NCI-H187 treated with DMSO at 0.1 percent for 48 hours (cell line): ENCODE measurements around the gene SKIDA1.

Source experiments
- DNase-seq: peaks from one replicate; lab custom pipeline; 2025; lab: John Stamatoyannopoulos, UW

SKIDA1 gene

DNA sequence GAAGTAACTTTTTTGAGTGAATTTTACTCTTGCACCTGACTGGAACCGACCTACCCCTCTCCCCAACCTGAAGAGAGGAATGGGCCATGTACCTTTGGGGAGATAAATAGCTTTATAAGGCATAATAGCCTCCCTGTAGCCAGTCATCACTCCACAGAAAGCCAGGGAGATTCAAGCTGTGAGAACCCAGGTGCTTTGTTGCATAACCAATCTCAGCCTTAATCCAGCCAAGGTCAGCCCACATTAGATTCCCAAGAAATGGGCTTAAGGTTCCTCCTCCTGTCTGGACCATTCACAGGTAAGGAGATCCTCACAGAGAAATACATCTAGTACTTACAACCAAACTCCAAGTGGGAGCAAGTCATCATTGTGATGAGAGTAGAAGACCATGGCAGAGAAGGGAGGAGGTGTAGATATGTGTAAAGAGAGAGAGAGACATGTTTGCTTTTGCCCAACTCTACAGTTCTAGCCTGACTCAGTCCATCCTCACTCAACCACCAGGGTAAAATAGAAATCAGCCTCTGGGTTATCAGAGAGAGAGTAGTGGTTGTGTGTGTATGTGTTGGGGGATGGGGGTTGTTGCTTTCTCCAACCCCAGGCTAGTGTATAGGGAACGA, 23.6 kb downstream of the SKIDA1 start:
- DNase-seq: no peak

DNA sequence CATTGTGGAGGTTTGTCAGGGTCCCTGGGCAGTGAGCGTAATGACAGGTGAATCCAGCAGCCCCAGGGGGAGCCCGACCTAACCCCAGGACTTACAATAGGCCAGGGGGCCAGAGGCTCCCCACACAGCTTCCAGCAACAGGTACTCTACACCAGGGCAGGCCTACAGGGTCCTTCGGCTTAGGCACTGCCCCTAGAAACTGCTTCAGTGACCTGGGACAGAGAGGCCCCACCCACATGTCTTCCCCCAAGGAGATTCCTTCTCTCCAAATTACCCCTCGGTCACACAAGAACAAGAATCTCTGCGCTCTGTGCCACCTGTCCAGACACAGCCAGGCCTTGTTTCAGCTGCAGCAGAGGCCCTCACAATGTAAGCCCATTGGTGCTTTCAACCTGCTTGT, 24.4 kb downstream of the SKIDA1 start:
- DNase-seq: no peak

- DNase-seq: no peak
Observed at GRCh38 chr10:21500578-21500910, 24.9 kb downstream of the SKIDA1 start.

DNA sequence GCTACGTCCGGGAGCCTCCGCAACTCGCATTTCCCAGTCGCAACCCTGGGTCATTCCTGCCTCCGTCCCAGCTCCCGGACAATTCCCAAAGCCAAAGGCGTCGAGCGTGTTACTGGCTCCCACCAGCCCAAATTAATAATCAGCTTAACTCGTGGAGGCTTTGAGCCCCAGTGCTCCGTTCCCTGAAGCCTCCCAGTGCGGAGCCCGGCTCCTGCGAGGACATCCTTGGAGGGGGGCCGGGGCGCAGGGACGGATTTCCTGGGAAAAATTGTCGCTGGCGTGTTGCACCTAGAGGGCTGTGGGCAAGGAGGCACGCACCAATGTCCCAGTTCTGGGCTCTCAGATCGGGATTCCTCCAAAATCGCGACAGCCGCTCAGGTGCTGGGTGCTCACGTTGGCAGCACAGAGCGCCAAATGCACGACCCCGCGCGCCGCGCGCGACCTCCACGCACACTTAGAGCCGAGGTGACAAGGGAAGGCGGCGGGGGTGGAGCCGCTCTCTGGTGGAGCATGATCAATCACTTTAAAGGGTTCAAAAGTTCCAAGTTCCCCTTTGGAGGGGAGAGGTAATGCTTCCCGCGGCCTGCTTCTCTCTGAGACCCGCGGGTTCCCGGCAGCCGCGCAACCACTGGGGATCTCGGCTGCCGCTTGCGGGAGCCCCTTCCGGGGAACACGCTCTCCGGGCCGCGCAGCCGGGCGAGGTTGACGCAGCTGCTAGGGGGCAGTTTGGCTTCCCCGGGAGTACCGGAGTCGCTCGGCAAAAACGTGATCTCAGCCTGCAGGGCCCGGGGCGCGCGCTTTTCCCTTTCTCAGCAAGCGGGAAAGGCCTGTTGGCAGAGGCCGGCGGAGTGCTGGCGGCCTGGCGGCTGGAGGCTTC, 25.5 kb downstream of the SKIDA1 start:
- no peak for DNase-seq

GRCh38 chr10:21498986-21499385, 26.5 kb downstream of the SKIDA1 start:
- DNase-seq: no peak

- no peak for DNase-seq
Observed at GRCh38 chr10:21498377-21498776, 27.1 kb downstream of the SKIDA1 start.

GRCh38 chr10:21497177-21497807, 28.2 kb downstream of the SKIDA1 start:
- no peak for DNase-seq

- DNase-seq: no peak
Observed at GRCh38 chr10:21496343-21497176, 28.9 kb downstream of the SKIDA1 start.

GRCh38 chr10:21495752-21496342, 29.6 kb downstream of the SKIDA1 start:
- DNase-seq: peak; percentile 10

- DNase-seq: no peak
Observed at GRCh38 chr10:21495002-21495751, 30.3 kb downstream of the SKIDA1 start.

- no peak for DNase-seq
Observed at GRCh38 chr10:21494191-21495001, 31.1 kb downstream of the SKIDA1 start.

DNA sequence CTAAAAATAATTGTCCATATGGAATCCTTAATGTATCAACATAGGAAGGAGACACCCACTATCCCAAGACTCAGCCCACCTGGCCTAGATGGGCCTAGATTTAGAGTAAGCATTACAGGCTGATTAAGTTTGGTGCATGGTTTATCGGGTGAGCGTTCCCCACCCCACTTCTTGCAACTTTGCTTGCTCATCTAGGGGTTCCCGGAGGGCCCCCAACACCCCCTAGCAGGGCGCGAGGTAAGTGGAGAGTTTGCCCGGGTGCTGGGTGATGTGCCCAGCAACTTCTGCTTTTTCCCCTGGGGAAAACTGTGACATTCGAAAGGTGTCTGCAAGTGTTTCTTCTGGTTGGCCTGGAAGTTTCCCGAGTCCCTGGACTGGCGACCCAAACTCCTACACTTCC, 31.7 kb downstream of the SKIDA1 start:
- DNase-seq: no peak

DNA sequence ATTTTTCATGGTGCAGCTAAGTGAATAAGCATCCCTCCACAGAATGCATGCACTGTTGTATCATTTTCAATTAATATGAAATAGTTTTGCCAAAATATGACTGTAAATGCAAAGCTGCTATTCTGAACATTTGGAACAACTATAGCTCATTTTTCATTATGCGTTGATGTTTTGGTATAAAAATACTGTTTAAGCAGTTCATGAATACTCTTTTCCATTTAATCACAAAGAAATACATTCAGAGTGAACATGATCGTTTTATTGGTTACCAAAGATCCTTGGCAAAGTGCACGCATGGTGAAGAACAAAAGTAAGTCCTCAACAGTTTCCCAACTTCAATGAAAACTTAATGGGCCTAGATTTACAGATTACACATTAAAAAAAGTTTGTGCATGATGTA, 33.1 kb downstream of the SKIDA1 start:
- DNase-seq: no peak

DNA sequence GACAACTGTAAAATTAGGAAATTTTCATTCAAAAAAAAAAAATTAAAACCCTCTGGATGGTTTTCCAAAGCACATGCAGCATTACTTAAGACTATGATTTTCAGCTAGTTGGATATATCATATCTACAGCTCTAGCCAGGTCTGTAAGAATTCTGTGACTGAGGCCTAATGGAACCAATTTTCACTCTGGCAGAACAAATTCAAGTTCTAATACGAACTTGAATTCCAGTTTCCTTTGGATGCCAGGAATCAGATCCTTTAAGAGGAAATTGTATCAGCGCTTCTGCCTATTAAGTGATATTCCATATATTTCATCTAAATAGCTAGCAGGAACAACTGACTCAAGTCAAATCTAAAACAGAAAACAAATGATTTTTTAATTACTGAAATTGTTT, 34.8 kb downstream of the SKIDA1 start:
- no peak for DNase-seq

DNA sequence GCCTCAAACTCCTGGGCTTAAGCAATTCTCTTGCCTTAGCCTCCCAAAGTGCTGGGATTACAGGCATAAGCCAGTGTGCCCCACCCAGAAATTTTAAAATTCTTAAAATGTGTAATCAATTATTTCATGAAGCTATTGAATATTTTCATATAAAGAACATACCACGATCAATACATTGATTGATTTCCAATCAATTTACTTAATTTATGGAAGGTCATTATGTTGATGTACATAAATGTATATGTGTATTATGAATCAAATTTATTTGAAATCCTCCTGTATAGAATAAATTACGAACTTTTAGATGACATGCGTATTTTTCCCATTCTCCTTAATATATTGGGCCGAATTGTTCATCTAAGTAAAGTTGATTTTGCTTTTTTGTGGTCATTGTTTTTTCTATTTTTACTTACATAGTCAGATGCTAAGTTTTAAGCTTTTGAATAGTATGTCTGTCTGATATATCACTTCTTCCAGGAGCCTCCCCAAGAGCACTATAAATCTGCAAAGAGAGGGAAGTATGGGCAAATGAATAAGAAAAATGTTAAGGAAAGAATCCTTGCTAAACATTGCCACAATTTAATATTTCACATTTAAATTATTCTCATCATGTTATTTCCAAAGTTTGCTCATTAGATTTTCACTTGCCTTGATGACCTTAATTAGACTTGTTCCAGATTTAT, 35.3 kb downstream of the SKIDA1 start:
- DNase-seq: no peak

DNA sequence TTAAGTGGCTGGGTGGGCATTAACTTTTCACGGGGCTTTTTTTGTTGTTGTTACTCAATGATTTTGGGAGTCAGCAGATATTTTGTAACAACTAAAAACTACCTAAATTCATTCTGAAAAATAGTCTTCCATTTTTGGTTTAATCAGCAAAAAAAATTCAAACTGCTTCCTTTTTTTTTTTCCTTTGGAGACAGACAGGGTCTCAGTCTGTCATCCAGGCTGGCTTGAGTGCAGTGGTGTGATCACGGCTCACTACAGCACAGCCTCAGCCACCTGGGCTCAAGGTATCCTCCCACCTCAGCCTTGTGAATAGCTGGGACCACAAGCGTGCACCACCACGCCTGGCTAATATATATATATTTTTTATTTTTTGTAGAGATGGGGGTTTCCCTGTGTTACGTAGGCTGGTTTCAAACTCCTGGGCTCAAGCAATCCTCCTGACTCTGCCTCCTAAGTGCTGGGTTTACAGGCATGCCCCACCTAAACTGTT, 36.5 kb downstream of the SKIDA1 start:
- DNase-seq: no peak

DNA sequence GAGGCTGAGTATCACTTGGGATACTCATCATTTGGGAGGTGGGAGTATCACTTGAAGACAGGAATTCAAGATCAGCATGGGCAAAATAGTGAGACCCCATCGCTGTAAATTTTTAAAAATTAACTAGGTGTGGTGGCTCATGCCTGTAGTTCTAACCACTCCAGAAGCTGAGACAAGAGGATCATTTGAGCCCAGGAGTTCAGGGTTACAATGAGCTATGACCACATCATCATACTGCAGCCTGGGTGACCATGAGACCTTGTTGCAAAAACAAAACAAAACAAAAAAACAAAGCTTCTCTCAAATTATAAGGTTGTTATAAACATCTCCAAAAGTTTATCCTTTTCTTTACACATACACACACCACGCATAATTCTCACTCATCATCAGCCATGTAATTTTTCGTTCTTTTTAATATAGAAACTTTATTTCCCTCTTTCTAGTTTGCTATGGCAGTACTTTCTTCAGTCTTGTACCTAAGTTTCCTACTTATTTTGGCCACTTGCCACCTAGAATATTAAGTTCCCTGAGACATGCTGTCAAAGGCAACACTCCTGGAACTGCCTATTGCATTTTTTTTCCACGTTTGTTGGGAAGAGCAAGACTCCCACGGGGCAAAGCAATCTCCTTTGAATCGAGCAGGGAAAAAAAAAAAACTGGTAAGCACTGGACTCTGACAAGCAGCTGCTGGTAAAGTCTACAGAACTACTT, 37.1 kb downstream of the SKIDA1 start:
- no peak for DNase-seq

DNA sequence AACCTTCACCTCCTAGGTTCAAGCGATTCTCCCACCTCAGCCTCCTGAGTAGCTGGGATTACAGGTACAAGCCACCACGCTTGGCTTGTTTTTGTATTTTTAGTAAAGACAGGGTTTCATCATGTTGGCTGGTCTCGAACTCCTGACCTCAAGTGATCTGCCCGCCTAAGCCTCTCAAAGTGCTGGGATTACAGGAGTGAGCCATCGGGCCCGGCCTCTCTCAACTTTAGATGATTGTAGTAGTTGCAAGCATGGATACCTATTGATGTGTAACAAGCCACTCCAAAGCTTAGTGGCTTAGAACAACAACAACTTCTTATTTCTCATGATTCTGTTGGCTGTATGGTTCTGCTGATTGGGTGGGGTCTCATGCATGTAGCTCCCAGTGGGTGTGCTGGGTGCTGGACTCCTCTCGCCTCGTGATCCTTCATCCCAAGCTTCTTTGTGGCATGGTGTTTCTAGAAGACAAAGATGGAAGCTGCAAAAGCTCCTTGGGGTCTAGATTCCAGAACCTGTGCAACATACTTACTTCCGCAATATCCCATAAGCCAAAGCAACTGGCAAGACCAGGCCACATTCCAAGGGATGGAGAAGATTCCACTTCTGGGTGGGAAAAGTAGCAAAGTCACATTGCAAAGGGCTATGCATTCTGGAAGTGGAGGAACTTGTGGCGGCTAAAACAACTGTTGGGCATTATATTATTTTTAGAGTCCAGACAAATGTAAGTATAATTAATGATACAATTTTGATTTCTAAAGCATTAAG, 37.9 kb downstream of the SKIDA1 start:
- DNase-seq: no peak
